ENCODE measurements around the gene ISLR.

Gene ISLR

GRCh38 chr15:74165461-74165860 lies 8.0 kb upstream of the ISLR start:
- Histone ChIP-seq H3K27me3 (ENCODE audit: control insufficient read depth, insufficient read depth, low read length) (peaks cover 23% of the 10 kb centered on the region), H3K9me3 (replicated peaks; ENCODE audit: low read length) (no peaks in the 10 kb centered on the region), H3K4me3 (ENCODE audit: low read length) (no peak overlapping the region), H3K36me3 (ENCODE audit: insufficient read depth, low read length) (no peaks in the 10 kb centered on the region), H3K9ac (ENCODE audit: low read depth, low read length) (no peak overlapping the region), H3K4me2 (ENCODE audit: low read length) (no peak overlapping the region), H3K4me1 (ENCODE audit: control insufficient read depth, insufficient read depth, low read length) (no peaks in the 10 kb centered on the region)

GRCh38 chr15:74167891-74168331 lies 5.6 kb upstream of the ISLR start:
- H3K27me3 ChIP-seq (ENCODE audit: control insufficient read depth, insufficient read depth, low read length) = peaks cover 29% of the 10 kb centered on the region
- H3K36me3 ChIP-seq (ENCODE audit: insufficient read depth, low read length) = no peaks in the 10 kb centered on the region
- no peaks in the 10 kb centered on the region for H3K4me1 ChIP-seq (ENCODE audit: control insufficient read depth, insufficient read depth, low read length)
- H3K4me3 ChIP-seq (ENCODE audit: low read length) = no peak overlapping the region
- no peak overlapping the region for H3K9ac ChIP-seq (ENCODE audit: low read depth, low read length)
- H3K4me2 ChIP-seq (ENCODE audit: low read length) = no peak overlapping the region
- no peaks in the 10 kb centered on the region for H3K9me3 ChIP-seq (replicated peaks; ENCODE audit: low read length)

GRCh38 chr15:74168711-74169126 lies 4.8 kb upstream of the ISLR start:
- Histone ChIP-seq H3K4me3 (ENCODE audit: low read length) (no peak overlapping the region), H3K9me3 (replicated peaks; ENCODE audit: low read length) (no peaks in the 10 kb centered on the region), H3K9ac (ENCODE audit: low read depth, low read length) (no peak overlapping the region), H3K4me2 (ENCODE audit: low read length) (no peak overlapping the region), H3K4me1 (ENCODE audit: control insufficient read depth, insufficient read depth, low read length) (peaks cover 6% of the 10 kb centered on the region), H3K36me3 (ENCODE audit: insufficient read depth, low read length) (no peaks in the 10 kb centered on the region), H3K27me3 (ENCODE audit: control insufficient read depth, insufficient read depth, low read length) (peaks cover 24% of the 10 kb centered on the region)

- no peak overlapping the region for H3K4me3 ChIP-seq (ENCODE audit: low read length)
- H3K27me3 ChIP-seq (ENCODE audit: control insufficient read depth, insufficient read depth, low read length) = peaks cover 18% of the 10 kb centered on the region
- H3K36me3 ChIP-seq (ENCODE audit: insufficient read depth, low read length) = no peaks in the 10 kb centered on the region
- H3K9me3 ChIP-seq (replicated peaks; ENCODE audit: low read length) = no peaks in the 10 kb centered on the region
- no peak overlapping the region for H3K4me2 ChIP-seq (ENCODE audit: low read length)
- peaks cover 11% of the 10 kb centered on the region for H3K4me1 ChIP-seq (ENCODE audit: control insufficient read depth, insufficient read depth, low read length)
- H3K9ac ChIP-seq (ENCODE audit: low read depth, low read length) = no peak overlapping the region
Observed at GRCh38 chr15:74170071-74170844, 3.3 kb upstream of the ISLR start.

GRCh38 chr15:74170875-74171578 lies 2.5 kb upstream of the ISLR start:
- no peak overlapping the region for H3K9ac ChIP-seq (ENCODE audit: low read depth, low read length)
- H3K4me1 ChIP-seq (ENCODE audit: control insufficient read depth, insufficient read depth, low read length) = peaks cover 11% of the 10 kb centered on the region
- no peak overlapping the region for H3K4me3 ChIP-seq (ENCODE audit: low read length)
- no peak overlapping the region for H3K4me2 ChIP-seq (ENCODE audit: low read length)
- H3K36me3 ChIP-seq (ENCODE audit: insufficient read depth, low read length) = no peaks in the 10 kb centered on the region
- H3K9me3 ChIP-seq (replicated peaks; ENCODE audit: low read length) = no peaks in the 10 kb centered on the region
- peaks cover 18% of the 10 kb centered on the region for H3K27me3 ChIP-seq (ENCODE audit: control insufficient read depth, insufficient read depth, low read length)

GRCh38 chr15:74171965-74172541 lies 1.5 kb upstream of the ISLR start:
- Histone ChIP-seq H3K9me3 (replicated peaks; ENCODE audit: low read length) (no peaks in the 10 kb centered on the region), H3K9ac (ENCODE audit: low read depth, low read length) (no peak overlapping the region), H3K4me1 (ENCODE audit: control insufficient read depth, insufficient read depth, low read length) (peaks cover 16% of the 10 kb centered on the region), H3K27me3 (ENCODE audit: control insufficient read depth, insufficient read depth, low read length) (peaks cover 18% of the 10 kb centered on the region), H3K4me3 (ENCODE audit: low read length) (no peak overlapping the region), H3K36me3 (ENCODE audit: insufficient read depth, low read length) (no peaks in the 10 kb centered on the region), H3K4me2 (ENCODE audit: low read length) (no peak overlapping the region)

GRCh38 chr15:74172701-74173379 lies 670 bp upstream of the ISLR start:
- peaks cover 24% of the 10 kb centered on the region for H3K4me1 ChIP-seq (ENCODE audit: control insufficient read depth, insufficient read depth, low read length)
- no peak overlapping the region for H3K4me2 ChIP-seq (ENCODE audit: low read length)
- H3K4me3 ChIP-seq (ENCODE audit: low read length) = no peak overlapping the region
- peaks cover 18% of the 10 kb centered on the region for H3K27me3 ChIP-seq (ENCODE audit: control insufficient read depth, insufficient read depth, low read length)
- no peaks in the 10 kb centered on the region for H3K36me3 ChIP-seq (ENCODE audit: insufficient read depth, low read length)
- H3K9ac ChIP-seq (ENCODE audit: low read depth, low read length) = no peak overlapping the region
- no peaks in the 10 kb centered on the region for H3K9me3 ChIP-seq (replicated peaks; ENCODE audit: low read length)

GRCh38 chr15:74174219-74174957 lies 878 bp downstream of the ISLR start:
- Histone ChIP-seq H3K36me3 (ENCODE audit: insufficient read depth, low read length) (no peaks in the 10 kb centered on the region), H3K4me2 (ENCODE audit: low read length) (peak overlapping the region; percentile 45), H3K27me3 (ENCODE audit: control insufficient read depth, insufficient read depth, low read length) (peaks cover 11% of the 10 kb centered on the region), H3K9me3 (replicated peaks; ENCODE audit: low read length) (no peaks in the 10 kb centered on the region), H3K4me3 (ENCODE audit: low read length) (no peak overlapping the region), H3K4me1 (ENCODE audit: control insufficient read depth, insufficient read depth, low read length) (peaks cover 39% of the 10 kb centered on the region), H3K9ac (ENCODE audit: low read depth, low read length) (peak overlapping the region; percentile 8)

- Histone ChIP-seq H3K4me2 (ENCODE audit: low read length) (no peak overlapping the region), H3K9me3 (replicated peaks; ENCODE audit: low read length) (no peaks in the 10 kb centered on the region), H3K4me3 (ENCODE audit: low read length) (no peak overlapping the region), H3K9ac (ENCODE audit: low read depth, low read length) (no peak overlapping the region), H3K36me3 (ENCODE audit: insufficient read depth, low read length) (no peaks in the 10 kb centered on the region), H3K4me1 (ENCODE audit: control insufficient read depth, insufficient read depth, low read length) (peaks cover 44% of the 10 kb centered on the region), H3K27me3 (ENCODE audit: control insufficient read depth, insufficient read depth, low read length) (peaks cover 9% of the 10 kb centered on the region)
Observed at GRCh38 chr15:74174958-74175253, 1.4 kb downstream of the ISLR start.

- Histone ChIP-seq H3K9ac (ENCODE audit: low read depth, low read length) (no peak overlapping the region), H3K36me3 (ENCODE audit: insufficient read depth, low read length) (no peaks in the 10 kb centered on the region), H3K4me1 (ENCODE audit: control insufficient read depth, insufficient read depth, low read length) (peaks cover 50% of the 10 kb centered on the region), H3K27me3 (ENCODE audit: control insufficient read depth, insufficient read depth, low read length) (peaks cover 8% of the 10 kb centered on the region), H3K4me3 (ENCODE audit: low read length) (no peak overlapping the region), H3K4me2 (ENCODE audit: low read length) (no peak overlapping the region), H3K9me3 (replicated peaks; ENCODE audit: low read length) (no peaks in the 10 kb centered on the region)
Observed at GRCh38 chr15:74175271-74176191, 2.0 kb downstream of the ISLR start.

All from skeletal muscle satellite cell (primary cell).